SU-DHL-6 (cell line): ENCODE results near the gene CEP104.

Experiments
- CTCF ChIP-seq: fragments of 200-600 bp; sonication (generic); IDR thresholded peaks from one replicate; pipeline ENCODE4 v1.5.1; 2017; ENCODE audit warnings: antibody characterized with exemption, mild to moderate bottlenecking, low read length, moderate library complexity; ENCODE audit not compliant: insufficient read depth, poor library complexity, severe bottlenecking
- EZH2phosphoT487 ChIP-seq: fragments of 200-600 bp; sonication (generic), shearing (Covaris generic); conservative IDR thresholded peaks from 2 replicates; pipeline ENCODE4 v1.6.1; 2018; ENCODE audit warnings: mild to moderate bottlenecking, antibody characterized with exemption, low read length, moderate library complexity, mixed read lengths

- TF ChIP-seq CTCF (no peak), EZH2phosphoT487 (no peak)
Observed at GRCh38 chr1:3825356-3825755, 31.7 kb downstream of the CEP104 start.
